PC-9 (cell line): Measurements from ENCODE around the gene SUZ12.

Experiments
- CTCF ChIP-seq: fragments of 200-600 bp; sonication (generic); conservative IDR thresholded peaks from 2 replicates; pipeline ENCODE4 v1.6.1; 2017; ENCODE audit warnings: mixed run types, antibody characterized with exemption, mild to moderate bottlenecking, moderate library complexity
- EZH2 ChIP-seq: fragments of 200-600 bp; sonication (generic); IDR thresholded peaks from 2 replicates; pipeline ENCODE4 v1.8.0; 2017; ENCODE audit warnings: antibody characterized with exemption, low read depth

GRCh38 chr17:31931756-31932155 lies 5.1 kb upstream of the SUZ12 start:
- no peak for TF ChIP-seq CTCF
- no peak for TF ChIP-seq EZH2
